ENCODE measurements around the gene DNAJB12. TPM values are rescaled to one million over a fixed set of nuclear protein-coding genes. Genes with fewer than 3 reads are reported as not detected.

The DNAJB12 gene
- total RNA-seq, 2 donors from 2014 or later = 25.3 to 26.4 TPM

DNA sequence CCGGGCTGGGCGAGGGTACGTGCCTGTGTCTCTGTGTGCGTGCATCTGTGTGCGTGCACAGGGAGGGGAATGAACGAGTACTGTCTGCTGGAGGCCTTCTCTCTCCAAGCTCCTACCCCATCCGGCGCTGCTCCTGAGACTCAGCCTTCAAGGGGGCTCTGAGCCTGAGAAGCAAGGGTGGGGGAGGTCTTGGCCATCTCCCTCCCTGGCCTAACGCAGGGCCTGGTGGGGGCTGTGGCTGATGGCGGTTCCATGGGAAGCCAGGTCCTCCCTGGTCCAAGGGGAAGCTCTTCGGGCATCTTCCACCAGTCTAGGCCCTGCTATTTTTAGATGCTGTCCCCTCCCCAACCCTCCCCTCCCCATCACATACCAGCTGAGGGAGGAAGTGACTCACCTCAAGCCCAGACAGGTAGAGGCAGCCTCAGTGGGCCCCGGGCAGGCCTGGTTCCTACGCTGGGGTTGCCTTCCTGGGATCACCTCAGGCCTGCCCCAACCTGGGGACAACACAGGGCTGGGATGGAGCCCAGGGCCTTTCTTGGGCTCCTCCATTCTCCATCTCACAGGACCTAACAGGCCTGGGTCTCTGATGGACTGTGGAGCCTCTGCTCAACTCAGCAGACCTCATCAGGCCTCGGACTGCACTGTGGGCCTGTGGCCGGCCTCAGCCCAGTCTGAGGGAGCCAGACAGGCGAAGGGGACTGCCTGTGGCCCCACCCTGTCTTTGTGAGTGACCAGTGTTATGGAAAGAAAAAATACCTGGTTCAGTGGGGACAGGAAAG is 32.2 kb downstream of the DNAJB12 start:
- intact Hi-C loops (cut with DNase I) = loop anchor here in 1 of 2 donors (10.0 kb wide), 1 partner anchor 198 kb away; no protein-coding TSS in a partner anchor
- DNase-seq (ENCODE audit: low spot score) = no peak

GRCh38 chr10:72322030-72322279 is 32.8 kb downstream of the DNAJB12 start:
- DNase-seq (ENCODE audit: low spot score) = peak; percentile 76
- intact Hi-C loops (cut with DNase I) = loop anchor here in 1 of 2 donors (10.0 kb wide), 1 partner anchor 197 kb away; no protein-coding TSS in a partner anchor

GRCh38 chr10:72321248-72322029 is 33.3 kb downstream of the DNAJB12 start:
- intact Hi-C loops (cut with DNase I) = loop anchor here in 1 of 2 donors (10.0 kb wide), 1 partner anchor 197 kb away; no protein-coding TSS in a partner anchor
- DNase-seq (ENCODE audit: low spot score) = peak; percentile 76

DNA sequence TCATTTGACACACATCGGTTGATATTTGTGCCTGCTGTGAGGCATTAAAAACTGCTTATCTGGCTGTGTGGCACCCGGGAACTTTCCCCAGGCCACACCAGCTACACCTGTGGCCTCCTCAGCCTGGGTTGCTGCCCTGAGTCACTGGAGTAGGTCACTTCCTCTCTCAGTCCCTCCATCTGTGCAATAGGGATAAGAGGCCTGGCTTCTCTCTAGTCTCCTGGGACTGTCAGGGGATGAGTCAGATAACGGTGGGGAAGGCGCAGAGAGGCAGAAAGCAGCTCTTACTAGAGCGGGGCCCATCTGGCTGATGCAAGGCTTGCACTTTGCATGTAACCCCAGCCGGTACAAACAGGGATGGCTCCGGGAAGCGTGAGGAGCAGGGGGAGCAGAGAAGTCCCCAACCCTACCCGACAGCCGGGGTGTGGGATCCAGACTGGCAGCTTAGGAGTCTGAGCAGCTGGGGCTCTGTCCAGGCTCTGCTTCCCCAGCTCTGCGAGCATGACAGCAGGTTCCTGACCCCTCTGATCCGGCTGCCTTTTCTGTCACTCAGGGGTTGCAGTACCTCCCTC is 34.0 kb downstream of the DNAJB12 start:
- intact Hi-C loops (cut with DNase I) = loop anchor here in 1 of 2 donors (10.0 kb wide), 1 partner anchor 196 kb away; no protein-coding TSS in a partner anchor
- DNase-seq (ENCODE audit: low spot score) = peak; percentile 94

DNA sequence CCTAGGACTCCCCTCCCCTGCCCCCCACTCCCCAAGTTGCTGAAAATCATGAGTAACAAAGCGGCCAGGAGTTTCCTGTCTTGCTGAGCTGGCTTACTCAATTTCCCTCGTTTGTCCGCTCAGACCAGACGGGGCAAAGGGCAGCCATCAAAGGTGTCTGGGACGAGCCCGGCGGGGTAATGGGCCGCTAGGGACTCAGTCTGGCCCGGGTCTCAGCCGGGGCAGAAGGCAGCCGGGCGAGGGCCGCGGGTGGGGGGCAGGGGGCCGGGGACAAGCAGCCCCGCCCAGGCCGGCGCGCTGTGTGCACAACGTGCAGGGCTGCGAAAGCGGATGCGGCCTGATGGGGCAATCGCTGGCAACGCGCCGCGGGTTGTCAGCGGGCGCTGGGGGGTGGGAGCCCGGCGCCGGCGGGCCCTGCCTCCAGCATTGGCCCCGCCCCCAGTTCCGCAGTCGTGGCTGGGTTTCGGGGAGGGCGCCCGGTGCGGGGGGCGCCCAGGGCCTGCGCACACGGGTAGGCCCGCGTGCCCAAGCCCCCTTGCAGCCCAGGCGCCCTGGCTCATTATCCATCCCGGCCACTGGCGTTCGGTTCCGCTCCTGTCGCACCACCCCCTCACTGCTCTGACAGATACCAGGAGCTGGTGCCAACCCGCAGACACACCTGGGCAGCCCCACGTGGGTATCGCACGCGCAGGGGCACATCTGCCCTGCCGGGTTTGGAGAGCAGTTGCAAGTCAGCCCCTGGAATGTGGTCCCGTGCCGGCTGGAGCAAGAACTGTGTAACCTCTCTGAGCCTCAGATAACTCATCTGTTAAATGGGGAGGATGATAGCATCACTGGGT is 35.1 kb downstream of the DNAJB12 start:
- intact Hi-C loops (cut with DNase I) = loop anchor here in 1 of 2 donors (10.0 kb wide), 1 partner anchor 195 kb away; no protein-coding TSS in a partner anchor

GRCh38 chr10:72318418-72319262 is 36.1 kb downstream of the DNAJB12 start:
- intact Hi-C loops (cut with DNase I) = no loop called here
- DNase-seq (ENCODE audit: low spot score) = no peak

More for the DNA sequence above, 35.1 kb downstream of the DNAJB12 start:
- DNase-seq (ENCODE audit: low spot score) = peak; percentile 99

DNA sequence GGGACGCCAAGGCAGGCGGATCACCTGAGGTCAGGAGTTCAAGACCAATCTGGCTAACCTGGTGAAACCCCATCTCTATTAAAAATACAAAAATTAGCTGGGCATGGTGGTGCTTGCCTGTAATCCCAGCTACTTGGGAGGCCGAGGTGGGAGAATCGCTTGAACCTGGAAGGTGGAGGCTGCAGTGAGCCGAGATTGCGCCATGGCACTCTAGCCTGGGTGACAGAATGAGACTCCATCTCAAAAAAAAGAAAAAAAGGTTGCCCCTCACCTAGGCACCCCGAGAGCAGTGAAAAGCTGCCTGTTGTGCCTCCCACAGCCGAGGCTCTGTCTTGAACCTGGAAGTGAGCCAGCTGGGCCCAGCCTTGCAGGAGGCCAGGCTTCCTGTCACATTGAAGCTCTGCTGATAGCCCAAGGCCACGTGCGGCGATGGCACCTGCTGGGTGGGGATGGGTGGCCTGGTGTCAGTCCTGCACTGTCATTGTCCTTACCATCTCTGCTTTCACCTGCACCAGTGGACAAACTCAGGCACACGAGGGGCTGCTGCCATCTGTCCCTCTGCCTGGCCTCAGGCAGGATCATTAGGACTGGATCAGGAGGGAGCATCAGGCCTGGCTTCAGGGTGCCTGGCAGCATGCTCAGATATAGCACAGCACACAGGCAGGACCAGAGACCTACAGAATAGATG is 37.8 kb downstream of the DNAJB12 start:
- intact Hi-C loops (cut with DNase I) = no loop called here
- peak; percentile 88 for DNase-seq (ENCODE audit: low spot score)

DNA sequence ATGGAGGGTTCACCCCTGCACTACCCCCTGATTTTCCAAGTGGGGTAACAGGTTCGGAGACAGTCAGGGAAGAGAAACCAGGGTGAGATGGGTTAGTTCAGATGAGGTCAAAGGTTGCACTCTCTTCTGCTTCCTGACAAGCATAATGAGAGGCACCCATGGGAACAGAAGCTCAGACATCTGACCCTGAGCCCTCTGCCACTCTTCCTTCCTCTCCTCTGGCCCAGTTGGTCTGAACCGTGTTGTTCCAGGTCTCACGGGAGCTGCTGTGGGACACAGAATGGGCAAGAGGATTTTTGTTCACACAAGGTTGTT is 38.4 kb downstream of the DNAJB12 start:
- DNase-seq (ENCODE audit: low spot score) = no peak

DNA sequence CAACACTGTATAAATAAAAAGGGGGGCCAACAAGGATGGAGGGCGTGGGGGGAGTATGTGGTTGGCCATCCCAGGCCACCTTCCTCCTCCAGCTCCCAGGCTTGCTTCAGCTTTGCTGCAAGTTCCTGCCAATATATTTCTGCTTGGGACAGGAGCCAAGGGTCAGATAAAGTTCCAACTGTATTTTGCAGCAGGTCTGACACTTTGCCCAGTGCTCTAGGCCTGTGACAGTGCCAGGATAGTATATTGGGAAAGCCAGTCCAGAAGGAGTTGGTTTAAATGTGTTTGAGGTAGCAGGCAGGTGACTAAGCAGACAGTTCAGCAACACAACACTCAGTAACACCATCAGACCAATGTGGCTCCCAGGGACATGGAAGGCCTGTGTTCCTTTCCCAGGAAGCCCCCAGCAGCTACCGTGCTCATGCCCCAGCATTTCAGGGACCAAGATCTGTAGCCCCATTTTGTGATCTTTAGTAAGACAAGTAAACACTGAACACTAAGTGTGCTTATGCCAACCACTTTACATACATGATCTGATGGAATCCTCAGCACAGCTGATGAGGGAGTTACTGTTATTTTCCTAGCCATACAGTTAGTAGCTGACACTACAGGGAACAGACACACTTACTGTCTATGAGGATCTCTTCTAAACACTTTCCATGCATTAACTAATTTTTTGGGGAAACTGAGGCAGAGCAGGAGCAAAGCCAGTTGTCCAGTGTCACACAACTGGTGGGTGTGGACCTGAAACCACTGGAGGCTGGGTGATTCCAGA is 38.9 kb downstream of the DNAJB12 start:
- intact Hi-C loops (cut with DNase I) = no loop called here

More for the DNA sequence above, 38.4 kb downstream of the DNAJB12 start:
- intact Hi-C loops (cut with DNase I) = no loop called here

DNA sequence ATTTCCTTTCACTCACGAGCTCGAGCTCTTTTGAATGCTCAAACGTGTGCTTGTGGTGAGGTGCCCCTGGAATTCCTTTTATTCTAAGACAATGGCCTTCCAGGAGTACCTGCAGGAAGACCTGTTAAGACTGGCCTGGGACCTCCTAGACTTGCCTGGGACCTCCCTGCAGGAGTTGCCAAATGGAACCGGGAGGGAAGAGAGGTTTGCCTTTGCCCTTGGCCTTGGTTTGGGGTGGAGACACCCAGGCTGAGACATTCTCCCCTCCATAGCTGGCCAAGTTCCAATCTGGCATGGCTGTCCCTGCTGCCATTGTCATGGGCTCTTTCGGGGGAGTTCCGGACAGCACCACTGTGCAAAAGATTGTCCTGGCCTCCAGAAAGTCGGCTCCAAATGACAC is 39.7 kb downstream of the DNAJB12 start:
- DNase-seq (ENCODE audit: low spot score) = no peak
- intact Hi-C loops (cut with DNase I) = no loop called here

More for the DNA sequence above, 38.9 kb downstream of the DNAJB12 start:
- no peak for DNase-seq (ENCODE audit: low spot score)

DNA sequence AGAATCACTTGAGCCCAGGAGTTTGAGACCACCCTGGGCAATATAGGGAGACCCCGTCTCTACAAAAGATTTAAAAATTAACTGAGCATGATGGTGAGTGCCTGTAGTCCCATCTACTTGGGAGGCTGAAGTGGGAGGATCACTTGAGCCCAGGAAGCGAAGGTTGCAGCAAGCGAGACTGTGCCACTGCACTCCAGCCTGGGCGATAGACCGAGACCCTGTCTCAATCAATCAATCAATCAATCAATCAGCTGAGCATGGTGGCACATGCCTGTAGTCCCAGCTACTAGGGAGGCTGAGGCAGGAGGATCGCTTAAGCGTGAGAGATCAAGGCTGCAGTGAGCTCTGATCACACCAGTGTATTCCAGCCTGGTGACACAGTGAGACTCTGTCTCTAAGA is 40.5 kb downstream of the DNAJB12 start:
- no peak for DNase-seq (ENCODE audit: low spot score)
- intact Hi-C loops (cut with DNase I) = no loop called here

- intact Hi-C loops (cut with DNase I) = no loop called here
- no peak for DNase-seq (ENCODE audit: low spot score)
Observed at GRCh38 chr10:72312865-72313391, 41.8 kb downstream of the DNAJB12 start.

DNA sequence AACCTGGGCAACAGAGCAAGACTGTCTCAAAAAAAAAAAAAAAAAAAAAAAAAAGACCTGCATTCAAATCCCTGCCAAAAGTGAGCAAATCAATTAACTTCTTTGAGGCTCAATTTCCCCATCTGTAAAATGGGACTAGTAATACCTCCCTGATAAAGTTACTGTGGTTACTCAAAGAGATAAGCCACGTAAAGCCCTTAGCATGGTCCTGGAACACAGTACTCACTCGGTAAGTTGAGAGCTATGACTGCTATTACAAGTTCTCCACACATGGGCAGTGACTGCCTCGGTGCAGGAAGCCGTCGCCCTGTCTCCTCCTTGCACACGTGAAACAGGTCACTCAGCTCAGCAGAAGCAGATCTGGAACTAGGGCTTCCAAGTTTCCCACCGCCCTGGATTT is 43.1 kb downstream of the DNAJB12 start:
- intact Hi-C loops (cut with DNase I) = no loop called here
- DNase-seq (ENCODE audit: low spot score) = no peak

DNA sequence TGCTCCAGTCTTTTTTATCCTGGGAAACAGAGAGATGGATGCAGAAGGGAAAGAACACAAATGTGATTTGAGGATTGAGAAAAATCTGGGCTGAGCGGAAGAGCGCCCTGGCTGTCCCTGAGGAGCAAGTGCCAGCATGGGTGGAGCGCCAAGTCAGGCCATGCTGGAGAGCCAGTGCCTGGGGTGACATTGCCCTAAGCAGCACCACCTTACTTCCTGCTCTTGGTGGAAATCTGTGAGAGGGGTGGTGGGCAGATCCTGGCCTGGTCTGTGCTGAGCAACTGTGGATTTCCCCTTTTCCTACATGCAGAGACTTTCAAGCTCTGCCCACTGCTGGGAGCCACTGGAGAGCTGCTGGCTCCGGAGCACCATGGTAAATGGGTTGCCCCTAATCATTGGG is 44.1 kb downstream of the DNAJB12 start:
- no peak for DNase-seq (ENCODE audit: low spot score)
- intact Hi-C loops (cut with DNase I) = no loop called here

GRCh38 chr10:72310241-72310633 is 44.5 kb downstream of the DNAJB12 start:
- no peak for DNase-seq (ENCODE audit: low spot score)
- intact Hi-C loops (cut with DNase I) = no loop called here

- intact Hi-C loops (cut with DNase I) = no loop called here
Observed at GRCh38 chr10:72309290-72310240, 45.2 kb downstream of the DNAJB12 start.

More at GRCh38 chr10:72309290-72310240, 45.2 kb downstream of the DNAJB12 start:
- DNase-seq (ENCODE audit: low spot score) = no peak

Measured in posterior vena cava (tissue), 2 donors.